GM21529 (cell line): ENCODE measurements around the gene CCS.
"Not testable (repeated sequence)": the region's sequence is repeated elsewhere in the genome, so short reads cannot be mapped to it uniquely, and the experiment has no call there.

Source experiments
- ATAC-seq: cut with Tn5 transposase; IDR thresholded peaks from one replicate; pipeline ENCODE4 v1.9.1; 2021; ENCODE audit not compliant: unreplicated experiment

Gene CCS

GRCh38 chr11:66561178-66561974 lies 31.6 kb upstream of the CCS start:
- ATAC-seq = no peak

GRCh38 chr11:66561975-66562248 lies 31.1 kb upstream of the CCS start:
- ATAC-seq = no peak

GRCh38 chr11:66562275-66562674 lies 30.7 kb upstream of the CCS start:
- no peak for ATAC-seq

GRCh38 chr11:66562907-66563583 lies 29.9 kb upstream of the CCS start:
- ATAC-seq = no peak

- ATAC-seq = no peak
Observed at GRCh38 chr11:66563832-66564231, 29.2 kb upstream of the CCS start.

GRCh38 chr11:66564538-66564937 lies 28.4 kb upstream of the CCS start:
- no peak for ATAC-seq

GRCh38 chr11:66564984-66565383 lies 28.0 kb upstream of the CCS start:
- no peak for ATAC-seq

- no peak for ATAC-seq
Observed at GRCh38 chr11:66566221-66566620, 26.8 kb upstream of the CCS start.

- no peak for ATAC-seq
Observed at GRCh38 chr11:66567787-66568123, 25.2 kb upstream of the CCS start.

GRCh38 chr11:66568124-66568916 lies 24.7 kb upstream of the CCS start, which contains the start of gene CTSF:
Gene CTSF, minus strand, starts transcription at chr11:66568606. Its CDS starts 120 bp downstream, at chr11:66568486.
- ATAC-seq = no peak

GRCh38 chr11:66569076-66569475 lies 23.9 kb upstream of the CCS start:
- ATAC-seq = no peak

GRCh38 chr11:66570079-66570849 lies 22.7 kb upstream of the CCS start:
- ATAC-seq = no peak

GRCh38 chr11:66570850-66571180 lies 22.2 kb upstream of the CCS start:
- no peak for ATAC-seq

- no peak for ATAC-seq
Observed at GRCh38 chr11:66579017-66579606, 13.9 kb upstream of the CCS start.

- ATAC-seq = no peak
Observed at GRCh38 chr11:66580803-66581202, 12.2 kb upstream of the CCS start.

GRCh38 chr11:66581261-66581660 lies 11.7 kb upstream of the CCS start:
- ATAC-seq = no peak

GRCh38 chr11:66582565-66583147 lies 10.3 kb upstream of the CCS start:
- ATAC-seq = not testable (repeated sequence)

- not testable (repeated sequence) for ATAC-seq
Observed at GRCh38 chr11:66585447-66585846, 7.5 kb upstream of the CCS start.

- ATAC-seq = no peak
Observed at GRCh38 chr11:66586136-66586535, 6.8 kb upstream of the CCS start.

GRCh38 chr11:66589315-66589714 lies 3.7 kb upstream of the CCS start:
- ATAC-seq = not testable (repeated sequence)
